Testis (tissue), 3 donors: Measurements from ENCODE around the gene NAIF1. TPM values are rescaled to one million over a fixed set of nuclear protein-coding genes. Genes with fewer than 3 reads are reported as not detected.

Experiments used
- DNase-seq: peaks from one replicate; pipeline ENCODE4 v3.0.0-alpha.2; 2019
- H3K27ac ChIP-seq, 2 donors: fragments of 200-600 bp; sonication (generic); one replicate each; pipeline ENCODE4 v1.5.1; 2019
- H3K27me3 ChIP-seq: fragments of 200-600 bp; sonication (generic); one replicate; pipeline ENCODE4 v1.5.1; 2019
- H3K36me3 ChIP-seq: fragments of 200-600 bp; sonication (generic); one replicate; pipeline ENCODE4 v1.5.1; 2017; ENCODE audit warnings: low read depth; ENCODE audit errors: missing control alignments
- H3K4me1 ChIP-seq: fragments of 200-600 bp; sonication (generic); one replicate; pipeline ENCODE4 v1.5.1; 2019
- H3K4me3 ChIP-seq, 2 donors: fragments of 200-600 bp; sonication (generic); one replicate each; pipeline ENCODE4 v1.5.1; 2017 to 2019
- H3K9me3 ChIP-seq: fragments of 200-600 bp; sonication (generic); one replicate; pipeline ENCODE4 v1.5.1; 2017
- CTCF ChIP-seq, 3 experiments: fragments of 450-650 bp in 2 of 3; fragments of 200-600 bp in 1 of 3; sonication (generic) in 1 of 3; IDR thresholded peaks; one replicate each; pipeline ENCODE4 v1.5.1; 2016 to 2019; ENCODE audit warnings: antibody characterized with exemption in 3 of 3, mild to moderate bottlenecking in 2 of 3, moderate library complexity in 1 of 3
- POLR2A ChIP-seq: fragments of 450-650 bp; IDR thresholded peaks from one replicate; pipeline ENCODE4 v1.6.1; 2017; ENCODE audit warnings: antibody characterized with exemption, mild to moderate bottlenecking, moderate library complexity
- WGBS, 2 donors: methylation state at CpG; one replicate each; pipeline ENCODE4 v1.1.5; 2018; 5-methylcytosine and 5-hydroxymethylcytosine counted together
- intact Hi-C: fragments of 100-400 bp; cut with DNase I; formaldehyde crosslinking; loops from one replicate; pipeline ENCODE4 v1.15.1; 2023; ENCODE audit warnings: low total_unique reads
- polyA plus RNA-seq: library from polyadenylated mRNA; stranded (reverse); fragments of 350-450 nt; fragmentation: Illumina TruSeq; extraction: RNeasy Lipid Tissue Mini Kit (QIAGEN cat#74804); gene quantifications from one replicate; pipeline ENCODE4 v1.2.3, GENCODE V29; 2014; ENCODE audit warnings: low read depth, low replicate concordance; ENCODE audit not compliant: insufficient read depth
- total RNA-seq, 2 donors: library from RNA; depleted of rRNA; stranded (reverse); fragments of >200 nt; gene quantifications; one replicate each; pipeline ENCODE4 v1.2.3, GENCODE V29; 2016

NAIF1 gene
- total and polyA plus RNA-seq, 3 donors from 2014 or later: 18.5 to 25.1 (median 19.4) TPM

- no peaks in the 10 kb centered on the region for H3K4me1 ChIP-seq
- H3K4me3 ChIP-seq: no peak overlapping the region
- 39 to 45% methylated on average over 3 to 8 of the region's 8 CpGs for WGBS, 2 donors
- no peak overlapping the region for H3K27ac ChIP-seq
- no peaks in the 10 kb centered on the region for H3K27me3 ChIP-seq
- peak; percentile 83 for DNase-seq
- TF ChIP-seq CTCF (IDR thresholded peaks at IDR 0.05): peak; percentile 91 to 96 (median 93)
- no peak for TF ChIP-seq POLR2A
- no peaks in the 10 kb centered on the region for H3K9me3 ChIP-seq
- intact Hi-C loops: loop anchor here (5.0 kb wide), 1 partner anchor 88 kb away; no protein-coding TSS in a partner anchor
- H3K36me3 ChIP-seq: no peaks in the 10 kb centered on the region
Measured at GRCh38 chr9:128034821-128035652, 32.1 kb downstream of the NAIF1 start.

- intact Hi-C loops: loop anchor here (5.0 kb wide), 1 partner anchor 86 kb away; no protein-coding TSS in a partner anchor
- H3K9me3 ChIP-seq: no peaks in the 10 kb centered on the region
- H3K27me3 ChIP-seq: no peaks in the 10 kb centered on the region
- H3K27ac ChIP-seq: no peak overlapping the region
- WGBS, 2 donors: 98 to 99% methylated on average over 4 of the region's 4 CpGs
- H3K4me1 ChIP-seq: no peaks in the 10 kb centered on the region
- no peak overlapping the region for H3K4me3 ChIP-seq
- no peak for DNase-seq
- no peak for TF ChIP-seq POLR2A
- TF ChIP-seq CTCF (IDR thresholded peaks at IDR 0.05): no peak
- H3K36me3 ChIP-seq: no peaks in the 10 kb centered on the region
Measured at GRCh38 chr9:128033609-128034008, 33.5 kb downstream of the NAIF1 start.

GRCh38 chr9:128027705-128028104 lies 39.4 kb downstream of the NAIF1 start:
- H3K27ac ChIP-seq: no peak overlapping the region
- H3K4me3 ChIP-seq: no peak overlapping the region
- peaks cover 4% of the 10 kb centered on the region for H3K4me1 ChIP-seq
- no peak for TF ChIP-seq POLR2A
- TF ChIP-seq CTCF (IDR thresholded peaks at IDR 0.05): no peak
- 95% methylated on average over 4 of the region's 4 CpGs for WGBS, 2 donors
- H3K36me3 ChIP-seq: no peaks in the 10 kb centered on the region
- no peak for DNase-seq
- no peaks in the 10 kb centered on the region for H3K27me3 ChIP-seq
- intact Hi-C loops: no loop called here
- H3K9me3 ChIP-seq: no peaks in the 10 kb centered on the region

- H3K4me1 ChIP-seq: peaks cover 4% of the 10 kb centered on the region
- no peaks in the 10 kb centered on the region for H3K36me3 ChIP-seq
- 73 to 74% methylated on average over 11 of the region's 11 CpGs for WGBS, 2 donors
- peak overlapping the region in 1 of 2 donors; percentile 27 for H3K27ac ChIP-seq
- no peaks in the 10 kb centered on the region for H3K9me3 ChIP-seq
- H3K4me3 ChIP-seq: no peak overlapping the region
- DNase-seq: no peak
- intact Hi-C loops: no loop called here
- TF ChIP-seq CTCF (IDR thresholded peaks at IDR 0.05) (no peak), POLR2A (no peak)
- no peaks in the 10 kb centered on the region for H3K27me3 ChIP-seq
Measured at GRCh38 chr9:128026773-128027541, 40.2 kb downstream of the NAIF1 start.
